OCI-LY1 (cell line): ENCODE data around the gene DCC.

ENCODE experiments used
- H2AFZ ChIP-seq: fragments of 200-600 bp; sonication (generic), shearing (Covaris generic); 2 replicates; pipeline ENCODE4 v1.6.0; 2014; ENCODE audit warnings: antibody characterized with exemption, mild to moderate bottlenecking, low read length
- H3F3A ChIP-seq: fragments of 200-600 bp; sonication (generic), shearing (Covaris generic); 2 replicates; pipeline ENCODE4 v1.6.0; 2014; ENCODE audit warnings: mild to moderate bottlenecking, antibody characterized with exemption, low read length, moderate library complexity; ENCODE audit not compliant: insufficient read depth
- H3K27ac ChIP-seq: fragments of 200-600 bp; sonication (generic); 2 replicates; pipeline ENCODE4 v1.5.1; 2014; ENCODE audit warnings: low read length, mixed run types, mild to moderate bottlenecking, low read depth; ENCODE audit not compliant: poor library complexity, severe bottlenecking
- H3K27me3 ChIP-seq: fragments of 200-600 bp; sonication (generic); 2 replicates; pipeline ENCODE4 v1.6.0; 2014; ENCODE audit warnings: antibody characterized with exemption, mild to moderate bottlenecking, low read length, moderate library complexity; ENCODE audit not compliant: insufficient read depth
- H3K36me3 ChIP-seq: fragments of 200-600 bp; sonication (generic); 2 replicates; pipeline ENCODE4 v1.6.1; 2014; ENCODE audit warnings: mild to moderate bottlenecking, antibody characterized with exemption, low read length, moderate library complexity, mixed read lengths; ENCODE audit not compliant: insufficient read depth
- H3K4me1 ChIP-seq: fragments of 200-600 bp; sonication (generic); 2 replicates; pipeline ENCODE4 v1.5.1; 2014; ENCODE audit warnings: mild to moderate bottlenecking, low read length, moderate library complexity; ENCODE audit not compliant: insufficient read depth, severe bottlenecking
- H3K4me2 ChIP-seq: fragments of 200-600 bp; sonication (generic), shearing (Covaris generic); 2 replicates; pipeline ENCODE4 v1.6.1; 2014; ENCODE audit warnings: low read length
- H3K4me3 ChIP-seq: fragments of 200-600 bp; sonication (generic); 2 replicates; pipeline ENCODE4 v1.5.1; 2014; ENCODE audit warnings: low read length, low read depth, mild to moderate bottlenecking, mixed read lengths; ENCODE audit not compliant: poor library complexity, severe bottlenecking
- H3K79me2 ChIP-seq: fragments of 200-600 bp; shearing (Covaris generic); 2 replicates; pipeline ENCODE4 v1.6.1; 2016; ENCODE audit warnings: mixed run types, low read length, mixed read lengths; ENCODE audit not compliant: insufficient read depth
- H3K9ac ChIP-seq: fragments of 200-600 bp; sonication (generic), shearing (Covaris generic); 2 replicates; pipeline ENCODE4 v1.6.1; 2014; ENCODE audit warnings: mild to moderate bottlenecking, low read length, mixed read lengths
- H3K9me2 ChIP-seq: fragments of 200-600 bp; sonication (generic), shearing (Covaris generic); 2 replicates; pipeline ENCODE4 v1.6.1; 2014; ENCODE audit warnings: low read depth, mild to moderate bottlenecking, low read length, mixed read lengths
- H3K9me3 ChIP-seq: fragments of 200-600 bp; shearing (Covaris generic); 2 replicates; pipeline ENCODE4 v1.6.1; 2014; ENCODE audit warnings: low read length, mixed read lengths
- H4K20me1 ChIP-seq: fragments of 200-600 bp; sonication (generic), shearing (Covaris generic); 2 replicates; pipeline ENCODE4 v1.6.0; 2016; ENCODE audit warnings: mild to moderate bottlenecking, low read length; ENCODE audit not compliant: insufficient read depth
- EZH2 ChIP-seq: fragments of 200-600 bp; sonication (generic), shearing (Covaris generic); IDR thresholded peaks from 2 replicates; pipeline ENCODE4 v1.8.0; 2017; ENCODE audit warnings: borderline replicate concordance, mixed run types, mild to moderate bottlenecking, antibody characterized with exemption, low read length, moderate library complexity, mixed read lengths
- TF ChIP-seq, protein P1 (sequence below): fragments of 200-600 bp; sonication (generic), shearing (Covaris generic); IDR thresholded peaks from 2 replicates; pipeline ENCODE4 v1.5.1; 2017; ENCODE audit warnings: mild to moderate bottlenecking, antibody characterized with exemption, low read length, moderate library complexity, mixed read lengths

Gene DCC

DNA sequence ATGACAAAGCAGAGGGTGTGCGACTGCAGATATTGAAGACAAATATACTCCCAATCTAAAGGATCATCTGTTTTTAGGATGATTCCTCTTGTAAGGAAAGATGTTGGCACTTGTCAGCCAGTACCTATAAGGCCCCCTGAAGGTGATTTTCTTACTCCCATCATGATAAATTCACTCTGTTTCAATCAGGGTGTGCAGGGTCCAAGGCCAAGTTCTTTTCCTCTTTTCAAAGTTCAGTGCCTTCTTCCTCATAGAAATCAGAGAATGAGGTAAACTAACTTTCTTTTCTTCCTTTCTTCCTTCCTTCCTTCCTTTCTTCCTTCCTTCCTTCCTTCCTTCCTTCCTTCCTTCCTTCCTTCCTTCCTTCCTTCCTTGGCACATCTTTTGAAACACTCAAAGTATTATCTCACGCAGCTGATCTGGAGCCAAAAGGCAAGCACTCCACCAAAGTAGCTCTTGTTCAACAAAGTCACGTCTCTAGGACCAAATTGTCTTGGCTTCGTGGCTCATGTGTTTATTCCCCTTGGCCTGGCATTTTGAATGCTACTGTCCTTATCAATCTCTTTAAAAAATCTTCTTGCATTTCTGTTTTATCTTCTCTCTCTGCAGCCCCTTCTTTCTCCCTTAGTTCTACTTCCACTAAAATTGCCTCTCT, 87.7 kb downstream of the DCC start:
- TF ChIP-seq EZH2: no peak
- TF ChIP-seq, protein P1, sequence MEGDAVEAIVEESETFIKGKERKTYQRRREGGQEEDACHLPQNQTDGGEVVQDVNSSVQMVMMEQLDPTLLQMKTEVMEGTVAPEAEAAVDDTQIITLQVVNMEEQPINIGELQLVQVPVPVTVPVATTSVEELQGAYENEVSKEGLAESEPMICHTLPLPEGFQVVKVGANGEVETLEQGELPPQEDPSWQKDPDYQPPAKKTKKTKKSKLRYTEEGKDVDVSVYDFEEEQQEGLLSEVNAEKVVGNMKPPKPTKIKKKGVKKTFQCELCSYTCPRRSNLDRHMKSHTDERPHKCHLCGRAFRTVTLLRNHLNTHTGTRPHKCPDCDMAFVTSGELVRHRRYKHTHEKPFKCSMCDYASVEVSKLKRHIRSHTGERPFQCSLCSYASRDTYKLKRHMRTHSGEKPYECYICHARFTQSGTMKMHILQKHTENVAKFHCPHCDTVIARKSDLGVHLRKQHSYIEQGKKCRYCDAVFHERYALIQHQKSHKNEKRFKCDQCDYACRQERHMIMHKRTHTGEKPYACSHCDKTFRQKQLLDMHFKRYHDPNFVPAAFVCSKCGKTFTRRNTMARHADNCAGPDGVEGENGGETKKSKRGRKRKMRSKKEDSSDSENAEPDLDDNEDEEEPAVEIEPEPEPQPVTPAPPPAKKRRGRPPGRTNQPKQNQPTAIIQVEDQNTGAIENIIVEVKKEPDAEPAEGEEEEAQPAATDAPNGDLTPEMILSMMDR: no peak
- H2AFZ ChIP-seq: no peak overlapping the region
- no peaks in the 10 kb centered on the region for H4K20me1 ChIP-seq
- no peaks in the 10 kb centered on the region for H3K27me3 ChIP-seq
- H3K9me3 ChIP-seq: no peaks in the 10 kb centered on the region
- no peaks in the 10 kb centered on the region for H3F3A ChIP-seq
- H3K9me2 ChIP-seq: no peaks in the 10 kb centered on the region
- no peaks in the 10 kb centered on the region for H3K4me1 ChIP-seq
- H3K36me3 ChIP-seq: no peaks in the 10 kb centered on the region
- H3K27ac ChIP-seq: no peak overlapping the region
- H3K9ac ChIP-seq: no peak overlapping the region
- H3K79me2 ChIP-seq: no peaks in the 10 kb centered on the region
- H3K4me3 ChIP-seq: no peak overlapping the region
- H3K4me2 ChIP-seq: no peak overlapping the region

DNA sequence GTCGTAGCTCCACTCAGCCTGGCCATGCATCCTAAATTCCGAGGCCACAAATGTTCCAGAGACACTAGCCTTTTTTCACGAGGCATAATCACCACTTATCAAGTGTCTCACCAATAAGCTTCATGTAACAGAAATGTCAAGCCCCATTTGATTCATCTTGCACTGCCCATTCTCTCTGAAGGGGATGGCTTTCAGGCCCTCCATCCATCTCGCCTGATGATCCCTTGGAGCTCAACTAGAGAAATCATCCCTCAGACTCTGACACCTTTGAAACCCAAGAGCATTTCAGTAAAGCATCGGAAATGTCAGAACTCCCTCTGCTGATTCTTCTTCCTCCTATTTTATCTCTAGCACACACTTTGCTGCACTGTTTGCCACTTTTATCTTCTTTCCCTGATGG, 91.7 kb downstream of the DCC start:
- no peaks in the 10 kb centered on the region for H3K4me1 ChIP-seq
- no peak overlapping the region for H3K4me3 ChIP-seq
- H3F3A ChIP-seq: no peaks in the 10 kb centered on the region
- H3K27me3 ChIP-seq: no peaks in the 10 kb centered on the region
- H4K20me1 ChIP-seq: no peaks in the 10 kb centered on the region
- H3K27ac ChIP-seq: no peak overlapping the region
- H2AFZ ChIP-seq: no peak overlapping the region
- H3K4me2 ChIP-seq: no peak overlapping the region
- no peaks in the 10 kb centered on the region for H3K36me3 ChIP-seq
- H3K9me2 ChIP-seq: no peaks in the 10 kb centered on the region
- H3K79me2 ChIP-seq: no peaks in the 10 kb centered on the region
- no peak overlapping the region for H3K9ac ChIP-seq
- no peaks in the 10 kb centered on the region for H3K9me3 ChIP-seq
- TF ChIP-seq EZH2: no peak
- TF ChIP-seq, protein P1: no peak

DNA sequence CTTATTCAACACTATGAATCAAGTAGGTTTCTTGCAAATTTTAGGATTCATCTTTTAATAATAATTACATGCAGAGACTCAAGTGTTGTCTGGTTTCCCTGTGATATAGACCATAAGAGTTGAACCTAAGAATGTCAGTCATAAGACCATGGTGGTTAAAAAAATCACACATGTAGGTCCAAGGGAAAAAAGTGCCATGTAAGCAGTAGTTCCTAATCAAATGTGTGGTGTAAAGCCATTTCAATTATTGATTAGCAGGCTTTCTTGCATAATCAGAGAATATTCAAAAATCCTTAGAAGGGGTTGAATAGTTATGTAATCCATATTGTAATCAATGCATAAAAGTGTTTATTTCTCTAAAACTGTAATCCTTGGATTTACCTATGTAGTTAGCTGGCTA, 93.8 kb downstream of the DCC start:
- Histone ChIP-seq H3F3A (no peaks in the 10 kb centered on the region), H3K27me3 (no peaks in the 10 kb centered on the region)

More for the DNA sequence above, 93.8 kb downstream of the DCC start:
- Histone ChIP-seq H3K79me2 (no peaks in the 10 kb centered on the region), H3K4me2 (no peak overlapping the region), H2AFZ (no peak overlapping the region), H3K9me2 (no peaks in the 10 kb centered on the region), H4K20me1 (no peaks in the 10 kb centered on the region), H3K36me3 (no peaks in the 10 kb centered on the region), H3K9me3 (no peaks in the 10 kb centered on the region), H3K4me3 (no peak overlapping the region), H3K4me1 (no peaks in the 10 kb centered on the region), H3K9ac (no peak overlapping the region), H3K27ac (no peak overlapping the region)
- TF ChIP-seq, protein P1: no peak
- no peak for TF ChIP-seq EZH2
